Brain microvascular endothelial cell (primary cell): ENCODE results near the gene TSSK2.

Source experiments
- DNase-seq: peaks from one replicate; pipeline ENCODE4 v3.0.0-alpha.2; 2020
- H3K27ac ChIP-seq: fragments of 250-450 bp; sonication (Bioruptor Pico); 2 replicates; pipeline ENCODE4 v1.5.1; 2020; ENCODE audit warnings: mild to moderate bottlenecking, moderate library complexity
- H3K27me3 ChIP-seq: fragments of 250-450 bp; sonication (Bioruptor Pico); replicated peaks from 2 replicates; pipeline ENCODE4 v1.5.1; 2020; ENCODE audit warnings: mild to moderate bottlenecking
- H3K36me3 ChIP-seq: fragments of 250-450 bp; sonication (Bioruptor Pico); replicated peaks from 2 replicates; pipeline ENCODE4 v1.5.1; 2020; ENCODE audit warnings: mild to moderate bottlenecking
- H3K4me3 ChIP-seq: 2 replicates; pipeline ENCODE4 v1.5.1; 2011; ENCODE audit warnings: low read depth, mild to moderate bottlenecking, control low read depth, low read length, moderate library complexity
- CTCF ChIP-seq: IDR thresholded peaks from 2 replicates; pipeline ENCODE4 v1.5.1; 2011; ENCODE audit warnings: low read depth, mild to moderate bottlenecking, moderate library complexity, low read length, control low read depth, inconsistent platforms; ENCODE audit errors: missing control alignments
- in situ Hi-C: cut with HindIII; loops from 2 replicates; pipeline ENCODE4 v1.10.0; 2017; ENCODE audit warnings: low sequenced_read_pairs, low pct_ligation_motif_present

The TSSK2 gene

GRCh38 chr22:19128009-19128401, 3.1 kb upstream of the TSSK2 start:
- H3K27me3 ChIP-seq = no peaks in the 10 kb centered on the region
- DNase-seq = no peak
- no peak for TF ChIP-seq CTCF
- no peak overlapping the region for H3K27ac ChIP-seq
- no peak overlapping the region for H3K4me3 ChIP-seq
- H3K36me3 ChIP-seq = peaks cover 2% of the 10 kb centered on the region
- in situ Hi-C loops = no loop called here

DNA sequence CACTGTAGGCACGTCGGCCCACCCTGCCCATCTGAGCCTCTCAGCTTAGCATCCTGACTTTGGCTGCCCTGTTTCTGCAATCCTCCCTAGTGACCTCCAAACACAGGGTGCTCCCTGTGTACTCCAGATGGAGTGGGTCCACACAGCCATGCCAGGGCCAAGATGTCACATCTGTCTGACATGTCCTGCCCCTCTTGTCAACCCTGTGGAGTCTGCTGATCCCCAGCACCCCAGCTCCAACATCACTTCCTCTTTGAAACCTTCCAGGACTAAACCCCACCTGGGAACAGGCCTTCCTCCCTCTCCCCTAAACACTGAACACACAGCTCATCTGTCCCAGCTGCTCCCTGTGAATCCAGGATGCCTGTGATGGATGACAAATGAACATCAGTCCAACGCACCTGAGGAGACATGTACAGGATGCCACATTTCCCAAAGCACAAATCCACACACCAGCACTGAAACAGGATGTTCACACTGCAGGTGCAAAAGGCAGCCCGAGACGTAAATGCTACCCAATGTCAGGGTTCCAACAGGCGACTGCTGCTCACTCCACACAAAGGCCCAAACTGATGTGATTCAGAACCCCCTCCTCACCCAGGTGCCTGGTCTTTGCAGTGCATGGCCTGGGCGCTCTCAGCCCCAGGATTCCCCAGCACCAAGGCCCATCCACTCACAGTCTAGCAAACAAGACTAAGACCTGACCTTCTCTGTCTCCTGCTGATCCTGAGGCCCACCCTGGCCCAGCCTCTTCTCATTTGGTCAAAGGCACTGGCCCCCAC, 2.0 kb upstream of the TSSK2 start:
- Histone ChIP-seq H3K4me3 (no peak overlapping the region), H3K27ac (no peak overlapping the region), H3K36me3 (peaks cover 14% of the 10 kb centered on the region), H3K27me3 (no peaks in the 10 kb centered on the region)
- in situ Hi-C loops = no loop called here
- TF ChIP-seq CTCF = no peak
- DNase-seq = no peak

DNA sequence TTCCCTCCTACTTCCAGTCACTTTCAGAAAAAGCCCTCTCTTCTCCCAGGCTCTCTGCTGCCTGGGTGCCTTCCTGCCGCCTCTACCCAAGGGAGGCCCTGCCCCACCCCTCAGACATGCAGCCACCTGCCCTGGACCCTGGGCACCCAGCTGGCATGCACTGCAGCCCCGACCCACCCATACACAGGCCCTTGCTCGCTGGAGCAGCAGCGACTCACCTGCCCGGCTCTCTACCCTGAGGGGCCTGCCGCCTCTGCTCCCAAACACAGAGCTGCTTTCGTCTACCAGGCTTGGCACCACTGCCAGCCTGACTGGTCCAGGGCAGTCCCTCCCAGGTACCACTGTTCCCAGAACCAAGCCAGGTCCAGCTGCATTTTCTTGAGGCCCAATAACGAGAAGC, 1.2 kb upstream of the TSSK2 start:
- DNase-seq = no peak
- in situ Hi-C loops = no loop called here
- Histone ChIP-seq H3K27me3 (no peaks in the 10 kb centered on the region), H3K4me3 (no peak overlapping the region), H3K27ac (no peak overlapping the region), H3K36me3 (peaks cover 21% of the 10 kb centered on the region)
- no peak for TF ChIP-seq CTCF

DNA sequence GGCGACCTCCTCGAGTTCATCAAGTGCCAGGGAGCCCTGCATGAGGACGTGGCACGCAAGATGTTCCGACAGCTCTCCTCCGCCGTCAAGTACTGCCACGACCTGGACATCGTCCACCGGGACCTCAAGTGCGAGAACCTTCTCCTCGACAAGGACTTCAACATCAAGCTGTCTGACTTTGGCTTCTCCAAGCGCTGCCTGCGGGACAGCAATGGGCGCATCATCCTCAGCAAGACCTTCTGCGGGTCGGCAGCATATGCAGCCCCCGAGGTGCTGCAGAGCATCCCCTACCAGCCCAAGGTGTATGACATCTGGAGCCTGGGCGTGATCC, 542 bp downstream of the TSSK2 start:
- no peaks in the 10 kb centered on the region for H3K27me3 ChIP-seq
- DNase-seq = no peak
- no peak overlapping the region for H3K27ac ChIP-seq
- in situ Hi-C loops = no loop called here
- H3K4me3 ChIP-seq = no peak overlapping the region
- no peak for TF ChIP-seq CTCF
- peaks cover 34% of the 10 kb centered on the region for H3K36me3 ChIP-seq

- in situ Hi-C loops = no loop called here
- no peak overlapping the region for H3K4me3 ChIP-seq
- no peak for TF ChIP-seq CTCF
- no peak for DNase-seq
- no peaks in the 10 kb centered on the region for H3K27me3 ChIP-seq
- H3K27ac ChIP-seq = no peak overlapping the region
- peaks cover 39% of the 10 kb centered on the region for H3K36me3 ChIP-seq
Measured at GRCh38 chr22:19132153-19132552, 1.0 kb downstream of the TSSK2 start.

- in situ Hi-C loops = no loop called here
- Histone ChIP-seq H3K27me3 (no peaks in the 10 kb centered on the region), H3K36me3 (peaks cover 46% of the 10 kb centered on the region), H3K27ac (no peak overlapping the region), H3K4me3 (no peak overlapping the region)
- DNase-seq = no peak
- TF ChIP-seq CTCF = no peak
Measured at GRCh38 chr22:19132693-19133400, 1.7 kb downstream of the TSSK2 start.
